H1 (cell line): ENCODE results near the gene COMP.

ENCODE experiments used
- CEBPB ChIP-seq: IDR thresholded peaks from 2 replicates; pipeline ENCODE4 v1.6.1; 2012; ENCODE audit warnings: low read depth, low read length
- CTCF ChIP-seq, 3 experiments: IDR thresholded peaks; 1 replicate in 2 of 3; 2 replicates in 1 of 3; pipeline versions ENCODE4 v1.5.1 to v1.6.1; 2011; ENCODE audit warnings: low read length in 3 of 3, mild to moderate bottlenecking in 3 of 3, inconsistent platforms in 2 of 3, low read depth in 1 of 3, moderate library complexity in 1 of 3; ENCODE audit not compliant: insufficient read depth in 1 of 3; ENCODE audit errors: control extremely low read depth in 1 of 3
- E2F6 ChIP-seq: IDR thresholded peaks from 2 replicates; pipeline ENCODE4 v1.6.1; 2012; ENCODE audit warnings: inconsistent platforms
- EP300 ChIP-seq, 2 experiments: IDR thresholded peaks; 1 replicate in 1 of 2; 2 replicates in 1 of 2; pipeline ENCODE4 v1.6.1; 2011 to 2012; ENCODE audit warnings: low read depth in 2 of 2, low read length in 2 of 2, mild to moderate bottlenecking in 2 of 2, borderline replicate concordance in 1 of 2, inconsistent platforms in 1 of 2, moderate library complexity in 1 of 2
- HDAC6 ChIP-seq: IDR thresholded peaks from one replicate; pipeline ENCODE4 v1.7.1; 2012; ENCODE audit warnings: low read depth, mild to moderate bottlenecking, inconsistent platforms, low read length, moderate library complexity
- JUN ChIP-seq: IDR thresholded peaks from 2 replicates; pipeline ENCODE4 v1.6.1; 2011; ENCODE audit warnings: low read depth, mild to moderate bottlenecking, improper control_type of control experiment, low read length
- NRF1 ChIP-seq: IDR thresholded peaks from 2 replicates; pipeline ENCODE4 v1.6.1; 2011; ENCODE audit warnings: mild to moderate bottlenecking, low read depth, low read length, improper control_type of control experiment
- POLR2A ChIP-seq, 2 experiments: IDR thresholded peaks; 1 replicate in 1 of 2; 2 replicates in 1 of 2; pipeline ENCODE4 v1.6.1; 2011; ENCODE audit warnings: low read depth in 2 of 2, low read length in 2 of 2, mild to moderate bottlenecking in 2 of 2; ENCODE audit errors: control extremely low read depth in 1 of 2
- POLR2AphosphoS5 ChIP-seq: IDR thresholded peaks from 2 replicates; pipeline ENCODE4 v1.6.1; 2011; ENCODE audit warnings: low read depth, low read length
- RNF2 ChIP-seq: fragments of 200-900, 300-1000 bp; sonication (generic); IDR thresholded peaks from 2 replicates; pipeline ENCODE4 v1.7.1; 2016; ENCODE audit warnings: borderline replicate concordance, low read depth, mild to moderate bottlenecking, antibody characterized with exemption, low read length; ENCODE audit not compliant: poor library complexity, severe bottlenecking; ENCODE audit errors: missing control alignments
- SP1 ChIP-seq: IDR thresholded peaks from 2 replicates; pipeline ENCODE4 v1.6.1; 2011; ENCODE audit warnings: low read depth, low read length
- SUZ12 ChIP-seq: fragments of 200-600 bp; sonication (generic); IDR thresholded peaks from 2 replicates; pipeline ENCODE4 v1.6.1; 2012; ENCODE audit warnings: mild to moderate bottlenecking, inconsistent platforms, low read length, moderate library complexity, mixed read lengths
- TCF12 ChIP-seq: IDR thresholded peaks from 2 replicates; pipeline ENCODE4 v1.6.1; 2011; ENCODE audit warnings: low read depth, mild to moderate bottlenecking, low read length

- TF ChIP-seq POLR2A (IDR thresholded peaks at IDR 0.05; ENCODE audit: control extremely low read depth in 1 of 2, low read depth in 2 of 2, low read length in 2 of 2) (no peak), EP300 (IDR thresholded peaks at IDR 0.05; ENCODE audit: borderline replicate concordance in 1 of 2, low read depth in 2 of 2, low read length in 2 of 2) (no peak), CTCF (IDR thresholded peaks at IDR 0.05; ENCODE audit: control extremely low read depth in 1 of 3, insufficient read depth in 1 of 3, low read depth in 1 of 3, low read length in 3 of 3) (no peak), NRF1 (no peak), POLR2AphosphoS5 (no peak), SUZ12 (no peak), HDAC6 (no peak), RNF2 (no peak), CEBPB (no peak), TCF12 (no peak), SP1 (no peak), E2F6 (no peak), JUN (no peak)
These were observed 13.1 kb downstream of the COMP start for GRCh38 chr19:18778076-18778389.
